Measurements from ENCODE around the gene ETDA.
A peak's percentile ranks its signal among the peaks of the same experiment; 100 is the strongest.
"Not testable (repeated sequence)": the region's sequence is repeated elsewhere in the genome, so short reads cannot be mapped to it uniquely, and the experiment has no call there.

ETDA gene

GRCh38 chrX:135252011-135252518 is at the start of gene ETDA:
TSS of gene ETDA (plus strand) at chrX:135252061. CDS start at chrX:135253277, 1,216 bp downstream.
- not testable (repeated sequence) for DNase-seq

GRCh38 chrX:135206427-135206826 is 45.4 kb upstream of the ETDA start:
- not testable (repeated sequence) for DNase-seq

GRCh38 chrX:135213200-135213844 is 38.5 kb upstream of the ETDA start:
- no peak for DNase-seq

- DNase-seq: not testable (repeated sequence)
Observed at GRCh38 chrX:135245989-135246388, 5.9 kb upstream of the ETDA start.

- DNase-seq: not testable (repeated sequence)
Observed at GRCh38 chrX:135256087-135256684, 4.3 kb downstream of the ETDA start.

- no peak for DNase-seq
Observed at GRCh38 chrX:135256923-135257322, 5.1 kb downstream of the ETDA start.

GRCh38 chrX:135257469-135257868 is 5.6 kb downstream of the ETDA start:
- DNase-seq: no peak

- DNase-seq: not testable (repeated sequence)
Observed at GRCh38 chrX:135260976-135261375, 9.1 kb downstream of the ETDA start.

- DNase-seq: not testable (repeated sequence)
Observed at GRCh38 chrX:135263376-135263775, 11.5 kb downstream of the ETDA start.

- no peak for DNase-seq
Observed at GRCh38 chrX:135264206-135264605, 12.3 kb downstream of the ETDA start.

- no peak for DNase-seq
Observed at GRCh38 chrX:135273162-135273561, 21.3 kb downstream of the ETDA start.

GRCh38 chrX:135275973-135276372 is 24.1 kb downstream of the ETDA start:
- peak; percentile 4 for DNase-seq

- no peak for DNase-seq
Observed at GRCh38 chrX:135287266-135287823, 35.5 kb downstream of the ETDA start.

- DNase-seq: no peak
Observed at GRCh38 chrX:135295238-135295943, 43.5 kb downstream of the ETDA start.

- no peak for DNase-seq
Observed at GRCh38 chrX:135295944-135296305, 44.1 kb downstream of the ETDA start.

- no peak for DNase-seq
Observed at GRCh38 chrX:135302269-135302873, 50.5 kb downstream of the ETDA start.
